Left lung (tissue), 10 donors: ENCODE data around the gene DLX2. TPM values are rescaled to one million over a fixed set of nuclear protein-coding genes. Genes with fewer than 3 reads are reported as not detected.

Experiments
- ATAC-seq: fragments of 200-7000 bp; cut with Tn5 transposase; one replicate; pipeline ENCODE4 v1.9.1; 2020; ENCODE audit warnings: moderate library complexity
- DNase-seq, 4 donors: peaks; one replicate each; pipeline ENCODE4 v3.0.0-alpha.2; 2013 to 2020
- H3K27ac ChIP-seq, 2 donors: fragments of 200-600 bp; sonication (generic) in 1 of 2; one replicate each; pipeline versions ENCODE4 v1.5.0 to v1.8.0; 2020 to 2021
- H3K27me3 ChIP-seq, 2 donors: fragments of 200-600 bp; sonication (generic) in 1 of 2; one replicate each; pipeline versions ENCODE4 v1.5.0 to v1.8.0; 2020 to 2021
- H3K36me3 ChIP-seq, 2 donors: fragments of 200-600 bp; sonication (generic) in 1 of 2; one replicate each; pipeline versions ENCODE4 v1.5.0 to v1.8.0; 2020 to 2021
- H3K4me1 ChIP-seq, 2 donors: fragments of 200-600 bp; one replicate each; pipeline ENCODE4 v1.8.0; 2021
- H3K4me3 ChIP-seq, 2 donors: fragments of 200-600 bp; sonication (generic) in 1 of 2; one replicate each; pipeline versions ENCODE4 v1.5.0 to v1.8.0; 2020 to 2021; ENCODE audit warnings: mild to moderate bottlenecking in 1 of 2
- H3K9me3 ChIP-seq, 2 donors: fragments of 200-600 bp; sonication (generic) in 1 of 2; one replicate each; pipeline versions ENCODE4 v1.5.0 to v1.8.0; 2020 to 2021
- CTCF ChIP-seq, 2 donors: fragments of 200-600 bp; sonication (generic) in 1 of 2; IDR thresholded peaks; one replicate each; pipeline versions ENCODE4 v1.5.0 to v1.8.0; 2021; ENCODE audit warnings: antibody characterized with exemption in 2 of 2
- intact Hi-C, 2 donors: fragments of 100-400 bp; cut with DNase I; formaldehyde crosslinking; loops; one replicate each; pipeline versions ENCODE4 v1.11.2 to v1.14.2; 2022
- polyA plus RNA-seq, 6 donors: library from polyadenylated mRNA; unstranded; fragments of 120-200 nt; gene quantifications; one replicate each; pipeline ENCODE4 v1.2.1, GENCODE V29; 2013; ENCODE audit not compliant: insufficient read length in 6 of 6
- total RNA-seq, 2 donors: library from RNA; stranded (reverse); fragmentation: NEBNext Ultra II Directional; extraction: Animal tissue kit (Norgen Biotek cat#: 25700); gene quantifications; one replicate each; pipeline ENCODE4 v1.2.1, GENCODE V29; 2021
- donor health status: DM: no; HTN: yes; CAD: no.
- donor health status: DM: no; HTN: no; CAD: no.

The DLX2 gene
- total and polyA plus RNA-seq, 8 donors: not detected

GRCh38 chr2:172083628-172084394, 18.9 kb downstream of the DLX2 start:
- Histone ChIP-seq H3K4me1 (peaks cover 17 to 40% of the 10 kb centered on the region in 2 donors), H3K36me3 (no peaks in the 10 kb centered on the region), H3K27me3 (peaks cover 99 to 100% of the 10 kb centered on the region in 2 donors), H3K9me3 (no peaks in the 10 kb centered on the region), H3K27ac (no peak overlapping the region), H3K4me3 (peak overlapping the region in 1 of 2 donors; percentile 46)
- intact Hi-C loops: no loop called here
- TF ChIP-seq CTCF (IDR thresholded peaks at IDR 0.05): no peak
- DNase-seq (peak in 1 of 4 donors; percentile 75), ATAC-seq (no peak)

- H3K27me3 ChIP-seq: peaks cover 91 to 100% of the 10 kb centered on the region in 2 donors
- no peaks in the 10 kb centered on the region for H3K9me3 ChIP-seq
- peak in 1 of 4 donors; percentile 80 for DNase-seq
- TF ChIP-seq CTCF (IDR thresholded peaks at IDR 0.05): no peak
- intact Hi-C loops: no loop called here
- no peak overlapping the region for H3K27ac ChIP-seq
- peaks cover 17 to 40% of the 10 kb centered on the region in 2 donors for H3K4me1 ChIP-seq
- no peak overlapping the region for H3K4me3 ChIP-seq
- ATAC-seq: no peak
- H3K36me3 ChIP-seq: no peaks in the 10 kb centered on the region
These were observed 19.6 kb downstream of the DLX2 start for GRCh38 chr2:172082944-172083627.

GRCh38 chr2:172082105-172082943, 20.4 kb downstream of the DLX2 start:
- Histone ChIP-seq H3K27me3 (peaks cover 84 to 94% of the 10 kb centered on the region in 2 donors), H3K27ac (no peak overlapping the region), H3K4me1 (peaks cover 17 to 40% of the 10 kb centered on the region in 2 donors), H3K4me3 (no peak overlapping the region), H3K36me3 (no peaks in the 10 kb centered on the region), H3K9me3 (no peaks in the 10 kb centered on the region)
- ATAC-seq (no peak), DNase-seq (no peak)
- intact Hi-C loops: no loop called here
- TF ChIP-seq CTCF (IDR thresholded peaks at IDR 0.05): no peak

GRCh38 chr2:172081221-172082022, 21.3 kb downstream of the DLX2 start:
- intact Hi-C loops: no loop called here
- Histone ChIP-seq H3K36me3 (no peaks in the 10 kb centered on the region), H3K4me3 (no peak overlapping the region), H3K4me1 (peaks cover 17 to 35% of the 10 kb centered on the region in 2 donors), H3K9me3 (no peaks in the 10 kb centered on the region), H3K27ac (no peak overlapping the region), H3K27me3 (peaks cover 75 to 85% of the 10 kb centered on the region in 2 donors)
- ATAC-seq (no peak), DNase-seq (peak in 1 of 4 donors; percentile 61)
- no peak for TF ChIP-seq CTCF (IDR thresholded peaks at IDR 0.05)
